GM21423 (cell line): ENCODE results near the gene PPP1R2B.

Experiments used
- ATAC-seq: cut with Tn5 transposase; IDR thresholded peaks from one replicate; pipeline ENCODE4 v1.9.1; 2021; ENCODE audit warnings: mild to moderate bottlenecking, moderate library complexity; ENCODE audit not compliant: unreplicated experiment

Gene PPP1R2B

GRCh38 chr5:156871212-156871611, 21.1 kb downstream of the PPP1R2B start:
- ATAC-seq = no peak

GRCh38 chr5:156879665-156880285, 29.7 kb downstream of the PPP1R2B start:
- peak; percentile 94 for ATAC-seq

- ATAC-seq = peak; percentile 34
These were observed 33.3 kb downstream of the PPP1R2B start for GRCh38 chr5:156883316-156883875.

- ATAC-seq = no peak
These were observed 38.4 kb downstream of the PPP1R2B start for GRCh38 chr5:156888520-156888919.

GRCh38 chr5:156892223-156892622, 42.1 kb downstream of the PPP1R2B start:
- no peak for ATAC-seq

- ATAC-seq = no peak
These were observed 42.8 kb downstream of the PPP1R2B start for GRCh38 chr5:156892864-156893263.

GRCh38 chr5:156893517-156893916, 43.4 kb downstream of the PPP1R2B start:
- ATAC-seq = peak; percentile 74

- ATAC-seq = no peak
These were observed 46.5 kb downstream of the PPP1R2B start for GRCh38 chr5:156896546-156896945.
